ENCODE results near the gene ELSPBP1. TPM values are rescaled to one million over a fixed set of nuclear protein-coding genes. Genes with fewer than 3 reads are reported as not detected.

ELSPBP1 gene
- total and polyA plus RNA-seq, 11 donors = not detected

GRCh38 chr19:48041877-48042580 lies 47.6 kb downstream of the ELSPBP1 start:
- H3K4me1 ChIP-seq = no peaks in the 10 kb centered on the region
- no peak overlapping the region for H3K4me3 ChIP-seq
- peaks cover 0 to 11% (median 0%) of the 10 kb centered on the region in 9 donors for H3K27me3 ChIP-seq
- H3K9me3 ChIP-seq = peaks cover 0 to 11% (median 2%) of the 10 kb centered on the region in 12 donors
- no peak for TF ChIP-seq CTCF (IDR thresholded peaks at IDR 0.05)
- no peak for TF ChIP-seq POLR2A (IDR thresholded peaks at IDR 0.05)
- ATAC-seq (no peak), DNase-seq (no peak)
- WGBS, 4 donors = 45 to 60% (median 50%) methylated on average over 2 of the region's 2 CpGs
- H3K36me3 ChIP-seq = no peaks in the 10 kb centered on the region
- intact Hi-C loops (cut with DNase I) = no loop called here
- H3K27ac ChIP-seq = no peak overlapping the region

GRCh38 chr19:48043675-48044258 lies 49.3 kb downstream of the ELSPBP1 start, which contains the start of gene CABP5:
TSS of gene CABP5 (minus strand) at chr19:48044079. CDS start at chr19:48043922, 157 bp downstream.
- no peak for ATAC-seq
- Histone ChIP-seq H3K4me3 (no peak within 1 kb of the TSS), H3K9me3 (no peaks in the 10 kb centered on the region), H3K4me1 (no peaks in the 10 kb centered on the region), H3K36me3 (peaks cover 0 to 15% (median 9%) of the 10 kb centered on the region in 9 donors), H3K27me3 (peaks cover 0 to 11% (median 0%) of the 10 kb centered on the region in 9 donors), H3K27ac (no peak within 1 kb of the TSS)
- DNase-seq = no peak
- TF ChIP-seq POLR2A (IDR thresholded peaks at IDR 0.05) (no peak), CTCF (IDR thresholded peaks at IDR 0.05) (no peak)
- intact Hi-C loops (cut with DNase I) = no loop called here
- 60 to 63% (median 62%) methylated on average over 10 of the region's 10 CpGs for WGBS, 4 donors

GRCh38 chr19:48044561-48044960 lies 50.1 kb downstream of the ELSPBP1 start:
- ATAC-seq (no peak), DNase-seq (no peak)
- no peak overlapping the region for H3K27ac ChIP-seq
- H3K4me3 ChIP-seq = no peak overlapping the region
- peaks cover 0 to 11% (median 0%) of the 10 kb centered on the region in 9 donors for H3K27me3 ChIP-seq
- H3K9me3 ChIP-seq = no peaks in the 10 kb centered on the region
- intact Hi-C loops (cut with DNase I) = no loop called here
- WGBS, 4 donors = 73 to 82% (median 76%) methylated on average over 5 of the region's 5 CpGs
- peaks cover 0 to 23% (median 9%) of the 10 kb centered on the region in 9 donors for H3K36me3 ChIP-seq
- H3K4me1 ChIP-seq = no peaks in the 10 kb centered on the region
- TF ChIP-seq CTCF (IDR thresholded peaks at IDR 0.05) (no peak), POLR2A (IDR thresholded peaks at IDR 0.05) (no peak)

- no peaks in the 10 kb centered on the region for H3K27me3 ChIP-seq
- no peaks in the 10 kb centered on the region for H3K9me3 ChIP-seq
- H3K27ac ChIP-seq = no peak overlapping the region
- H3K36me3 ChIP-seq = peaks cover 0 to 82% (median 39%) of the 10 kb centered on the region in 9 donors
- no peaks in the 10 kb centered on the region for H3K4me1 ChIP-seq
- WGBS, 4 donors = 84 to 91% (median 89%) methylated on average over 10 of the region's 10 CpGs
- ATAC-seq (no peak), DNase-seq (no peak)
- intact Hi-C loops (cut with DNase I) = no loop called here
- H3K4me3 ChIP-seq = no peak overlapping the region
- no peak for TF ChIP-seq CTCF (IDR thresholded peaks at IDR 0.05)
- no peak for TF ChIP-seq POLR2A (IDR thresholded peaks at IDR 0.05)
Observed at GRCh38 chr19:48051335-48052033, 57.1 kb downstream of the ELSPBP1 start.
